Erythroblast (primary cell): Measurements from ENCODE around the gene LZTS2.

Experiments
- GATA1 ChIP-seq: IDR thresholded peaks from 2 replicates; pipeline ENCODE4 v1.6.1; 2011; ENCODE audit warnings: low read depth, mild to moderate bottlenecking, control low read depth, low read length, moderate library complexity
- POLR2A ChIP-seq: IDR thresholded peaks from 2 replicates; pipeline ENCODE4 v1.6.1; 2011; ENCODE audit warnings: mild to moderate bottlenecking, low read length

DNA sequence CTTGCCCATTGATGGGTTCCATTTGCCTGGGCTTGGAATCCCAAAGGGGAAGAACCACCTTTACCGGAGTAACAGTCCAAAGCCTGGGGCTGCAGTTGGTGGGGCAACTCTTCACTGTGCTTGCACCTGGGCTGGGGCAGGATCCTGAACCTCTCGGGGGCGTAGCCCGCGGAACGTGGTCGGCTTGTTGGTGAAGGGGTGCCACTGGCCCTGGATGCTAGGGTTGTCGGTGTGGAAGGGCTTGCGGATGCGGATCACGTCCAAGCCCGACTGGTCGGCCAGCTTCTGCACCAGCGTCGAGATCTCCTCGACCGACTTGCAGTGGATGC, 13.0 kb upstream of the LZTS2 start:
- TF ChIP-seq POLR2A (no peak), GATA1 (no peak)
